Measurements from ENCODE around the gene MACROD1.

The MACROD1 gene

GRCh38 chr11:64109332-64109731, 56.6 kb downstream of the MACROD1 start:
- Histone ChIP-seq H3K9me2 (replicated peaks; ENCODE audit: insufficient read depth, low read length) (no peaks in the 10 kb centered on the region), H3K4me2 (ENCODE audit: low read depth, low read length, poor library complexity, severe bottlenecking) (no peak overlapping the region), H3K36me3 (ENCODE audit: low read length) (no peaks in the 10 kb centered on the region), H3K4me3 (ENCODE audit: insufficient read depth, low read length, poor library complexity, severe bottlenecking) (no peak overlapping the region), H3F3A (ENCODE audit: insufficient read depth) (no peaks in the 10 kb centered on the region), H3K9me3 (ENCODE audit: insufficient read depth, low read length) (no peaks in the 10 kb centered on the region), H3K27ac (ENCODE audit: low read depth, low read length) (no peak overlapping the region), H2AFZ (ENCODE audit: low read depth, low read length, severe bottlenecking) (no peak overlapping the region), H3K79me2 (ENCODE audit: insufficient read depth, low read length) (no peaks in the 10 kb centered on the region), H3K9ac (ENCODE audit: low read length) (no peak overlapping the region), H4K20me1 (ENCODE audit: low read depth, low read length) (no peaks in the 10 kb centered on the region), H3K27me3 (ENCODE audit: low read length) (no peaks in the 10 kb centered on the region)
- TF ChIP-seq, protein P1, sequence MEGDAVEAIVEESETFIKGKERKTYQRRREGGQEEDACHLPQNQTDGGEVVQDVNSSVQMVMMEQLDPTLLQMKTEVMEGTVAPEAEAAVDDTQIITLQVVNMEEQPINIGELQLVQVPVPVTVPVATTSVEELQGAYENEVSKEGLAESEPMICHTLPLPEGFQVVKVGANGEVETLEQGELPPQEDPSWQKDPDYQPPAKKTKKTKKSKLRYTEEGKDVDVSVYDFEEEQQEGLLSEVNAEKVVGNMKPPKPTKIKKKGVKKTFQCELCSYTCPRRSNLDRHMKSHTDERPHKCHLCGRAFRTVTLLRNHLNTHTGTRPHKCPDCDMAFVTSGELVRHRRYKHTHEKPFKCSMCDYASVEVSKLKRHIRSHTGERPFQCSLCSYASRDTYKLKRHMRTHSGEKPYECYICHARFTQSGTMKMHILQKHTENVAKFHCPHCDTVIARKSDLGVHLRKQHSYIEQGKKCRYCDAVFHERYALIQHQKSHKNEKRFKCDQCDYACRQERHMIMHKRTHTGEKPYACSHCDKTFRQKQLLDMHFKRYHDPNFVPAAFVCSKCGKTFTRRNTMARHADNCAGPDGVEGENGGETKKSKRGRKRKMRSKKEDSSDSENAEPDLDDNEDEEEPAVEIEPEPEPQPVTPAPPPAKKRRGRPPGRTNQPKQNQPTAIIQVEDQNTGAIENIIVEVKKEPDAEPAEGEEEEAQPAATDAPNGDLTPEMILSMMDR (IDR thresholded peaks at IDR 0.05; ENCODE audit: insufficient read depth, low read length, poor library complexity, severe bottlenecking) = no peak

DNA sequence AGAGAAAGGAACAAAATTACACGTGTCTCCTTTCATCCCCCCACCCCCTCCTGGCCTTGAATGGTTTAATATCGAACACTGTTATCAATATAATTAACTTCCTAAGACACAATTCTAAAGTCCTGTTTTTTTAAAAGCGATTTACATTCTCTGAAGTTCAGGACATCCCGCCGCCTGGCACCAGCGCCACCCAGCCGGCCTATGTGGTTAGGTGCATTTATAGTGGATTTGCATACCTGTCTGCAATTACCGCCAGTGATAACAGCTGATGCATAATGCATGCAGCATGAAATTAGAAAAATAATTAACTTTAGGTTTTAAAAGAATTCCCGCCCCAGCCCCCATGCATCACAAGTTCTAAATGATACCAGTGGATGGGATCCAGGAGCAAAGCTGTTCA, 58.6 kb downstream of the MACROD1 start:
- H3K9ac ChIP-seq (ENCODE audit: low read length) = no peak overlapping the region
- no peak overlapping the region for H3K4me2 ChIP-seq (ENCODE audit: low read depth, low read length, poor library complexity, severe bottlenecking)
- H3K36me3 ChIP-seq (ENCODE audit: low read length) = no peaks in the 10 kb centered on the region
- H3K79me2 ChIP-seq (ENCODE audit: insufficient read depth, low read length) = no peaks in the 10 kb centered on the region
- no peaks in the 10 kb centered on the region for H3K9me3 ChIP-seq (ENCODE audit: insufficient read depth, low read length)
- H4K20me1 ChIP-seq (ENCODE audit: low read depth, low read length) = no peaks in the 10 kb centered on the region
- H3K9me2 ChIP-seq (replicated peaks; ENCODE audit: insufficient read depth, low read length) = no peaks in the 10 kb centered on the region
- H3K4me3 ChIP-seq (ENCODE audit: insufficient read depth, low read length, poor library complexity, severe bottlenecking) = no peak overlapping the region
- H2AFZ ChIP-seq (ENCODE audit: low read depth, low read length, severe bottlenecking) = no peak overlapping the region
- H3K27me3 ChIP-seq (ENCODE audit: low read length) = no peaks in the 10 kb centered on the region
- no peaks in the 10 kb centered on the region for H3F3A ChIP-seq (ENCODE audit: insufficient read depth)
- no peak for TF ChIP-seq EZH2phosphoT487 (conservative IDR thresholded peaks at IDR 0.05; ENCODE audit: low read length)
- TF ChIP-seq, protein P1 (IDR thresholded peaks at IDR 0.05; ENCODE audit: insufficient read depth, low read length, poor library complexity, severe bottlenecking) = no peak
- H3K27ac ChIP-seq (ENCODE audit: low read depth, low read length) = no peak overlapping the region

- Histone ChIP-seq H3F3A (ENCODE audit: insufficient read depth) (no peaks in the 10 kb centered on the region), H3K4me3 (ENCODE audit: insufficient read depth, low read length, poor library complexity, severe bottlenecking) (no peak overlapping the region), H3K9ac (ENCODE audit: low read length) (no peak overlapping the region), H2AFZ (ENCODE audit: low read depth, low read length, severe bottlenecking) (no peak overlapping the region), H3K79me2 (ENCODE audit: insufficient read depth, low read length) (no peaks in the 10 kb centered on the region), H3K4me2 (ENCODE audit: low read depth, low read length, poor library complexity, severe bottlenecking) (no peak overlapping the region), H4K20me1 (ENCODE audit: low read depth, low read length) (no peaks in the 10 kb centered on the region), H3K27me3 (ENCODE audit: low read length) (no peaks in the 10 kb centered on the region), H3K36me3 (ENCODE audit: low read length) (no peaks in the 10 kb centered on the region), H3K9me2 (replicated peaks; ENCODE audit: insufficient read depth, low read length) (no peaks in the 10 kb centered on the region), H3K9me3 (ENCODE audit: insufficient read depth, low read length) (no peaks in the 10 kb centered on the region), H3K27ac (ENCODE audit: low read depth, low read length) (no peak overlapping the region)
- TF ChIP-seq, protein P1 (IDR thresholded peaks at IDR 0.05; ENCODE audit: insufficient read depth, low read length, poor library complexity, severe bottlenecking) = no peak
- TF ChIP-seq EZH2phosphoT487 (conservative IDR thresholded peaks at IDR 0.05; ENCODE audit: low read length) = no peak
Observed at GRCh38 chr11:64104632-64105031, 61.3 kb downstream of the MACROD1 start.
